ENCODE results near the gene ZSWIM5.

The ZSWIM5 gene

DNA sequence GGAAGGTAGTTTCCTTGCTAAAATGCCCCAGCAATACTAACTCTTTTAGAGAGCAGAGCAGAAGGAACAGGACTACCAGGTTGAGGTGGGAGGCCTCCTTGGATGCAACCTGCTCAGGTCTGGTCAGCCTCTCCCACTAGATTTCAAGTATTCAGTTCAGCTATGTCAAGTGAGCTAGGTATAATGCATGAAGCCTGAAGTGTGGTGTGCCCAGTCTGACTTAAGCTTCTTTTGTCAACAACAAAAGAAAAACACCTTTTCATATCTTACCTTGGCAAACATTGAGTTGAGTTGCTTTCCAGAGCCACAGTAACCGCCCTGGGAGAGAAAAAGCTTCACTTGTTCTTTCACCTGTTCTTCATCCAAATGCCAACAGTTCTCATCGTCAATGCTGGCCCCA, 146.6 kb downstream of the ZSWIM5 start:
- H3K27ac Mint-ChIP-seq, result no peak overlapping the region
- H3K4me3 Mint-ChIP-seq, result no peak overlapping the region
- no peaks in the 10 kb centered on the region for H3K27me3 Mint-ChIP-seq
- no peaks in the 10 kb centered on the region for H3K9me3 Mint-ChIP-seq
- H3K4me1 Mint-ChIP-seq (ENCODE audit: low read depth), result peaks cover 2% of the 10 kb centered on the region
- DNase-seq, result no peak
- no peaks in the 10 kb centered on the region for H3K36me3 Mint-ChIP-seq (ENCODE audit: low read depth)

- H3K27me3 Mint-ChIP-seq, result no peaks in the 10 kb centered on the region
- no peaks in the 10 kb centered on the region for H3K9me3 Mint-ChIP-seq
- peaks cover 2% of the 10 kb centered on the region for H3K4me1 Mint-ChIP-seq (ENCODE audit: low read depth)
- H3K4me3 Mint-ChIP-seq, result no peak overlapping the region
- no peaks in the 10 kb centered on the region for H3K36me3 Mint-ChIP-seq (ENCODE audit: low read depth)
- H3K27ac Mint-ChIP-seq, result no peak overlapping the region
- DNase-seq, result no peak
Observed at GRCh38 chr1:45057542-45057941, 148.9 kb downstream of the ZSWIM5 start.

- peak overlapping the region; percentile 5 for H3K4me3 Mint-ChIP-seq
- no peaks in the 10 kb centered on the region for H3K36me3 Mint-ChIP-seq (ENCODE audit: low read depth)
- H3K27ac Mint-ChIP-seq, result peak overlapping the region; percentile 70
- DNase-seq, result peak; percentile 42
- no peaks in the 10 kb centered on the region for H3K9me3 Mint-ChIP-seq
- H3K27me3 Mint-ChIP-seq, result no peaks in the 10 kb centered on the region
- peaks cover 14% of the 10 kb centered on the region for H3K4me1 Mint-ChIP-seq (ENCODE audit: low read depth)
Observed at GRCh38 chr1:45051005-45051772, 155.2 kb downstream of the ZSWIM5 start.

DNA sequence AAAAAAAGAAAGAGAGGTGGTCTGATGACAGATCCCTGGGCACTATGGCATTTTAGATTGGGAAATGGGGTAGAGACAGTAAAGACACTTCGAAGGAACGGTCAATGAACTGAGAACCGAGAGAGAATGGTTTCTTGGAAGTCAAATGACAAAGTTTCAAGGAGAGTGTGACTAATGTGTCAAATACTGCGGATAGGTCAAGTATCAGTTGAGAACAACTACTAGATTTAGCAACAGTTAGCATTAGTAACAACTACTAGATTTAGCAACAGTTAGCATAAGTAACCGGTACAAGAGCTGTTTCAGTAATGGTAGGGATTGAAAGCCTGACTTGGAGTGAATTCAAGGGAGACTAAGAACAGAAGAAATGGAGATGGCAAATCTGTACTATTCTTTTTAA, 159.4 kb downstream of the ZSWIM5 start:
- no peaks in the 10 kb centered on the region for H3K27me3 Mint-ChIP-seq
- peaks cover 14% of the 10 kb centered on the region for H3K4me1 Mint-ChIP-seq (ENCODE audit: low read depth)
- no peaks in the 10 kb centered on the region for H3K36me3 Mint-ChIP-seq (ENCODE audit: low read depth)
- no peaks in the 10 kb centered on the region for H3K9me3 Mint-ChIP-seq
- H3K27ac Mint-ChIP-seq, result no peak overlapping the region
- H3K4me3 Mint-ChIP-seq, result no peak overlapping the region
- no peak for DNase-seq

GRCh38 chr1:45044916-45045315, 161.5 kb downstream of the ZSWIM5 start:
- Mint-ChIP-seq H3K4me1 (ENCODE audit: low read depth) (no peaks in the 10 kb centered on the region), H3K9me3 (no peaks in the 10 kb centered on the region), H3K4me3 (no peak overlapping the region), H3K36me3 (ENCODE audit: low read depth) (no peaks in the 10 kb centered on the region), H3K27me3 (no peaks in the 10 kb centered on the region), H3K27ac (no peak overlapping the region)
- no peak for DNase-seq

DNA sequence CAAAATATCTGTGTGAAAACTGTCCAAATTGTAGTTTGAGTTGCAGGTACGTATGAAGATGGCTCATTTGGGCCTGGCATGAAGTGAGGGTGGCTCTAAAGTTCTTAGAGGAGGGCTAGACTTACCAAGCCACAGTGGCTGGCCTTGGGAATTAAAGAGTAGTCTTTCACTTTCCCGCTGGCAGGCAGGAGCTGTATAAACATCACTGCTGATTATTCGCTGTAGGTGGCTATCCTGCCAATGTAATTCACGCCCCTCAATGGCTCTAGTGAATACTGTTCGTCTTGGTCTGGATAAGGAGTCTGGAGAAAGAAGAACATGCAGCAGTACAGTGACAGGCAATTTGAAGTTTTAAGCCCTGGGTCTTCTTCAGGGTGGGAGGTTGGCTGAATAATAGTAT, 163.3 kb downstream of the ZSWIM5 start:
- no peaks in the 10 kb centered on the region for H3K27me3 Mint-ChIP-seq

DNA sequence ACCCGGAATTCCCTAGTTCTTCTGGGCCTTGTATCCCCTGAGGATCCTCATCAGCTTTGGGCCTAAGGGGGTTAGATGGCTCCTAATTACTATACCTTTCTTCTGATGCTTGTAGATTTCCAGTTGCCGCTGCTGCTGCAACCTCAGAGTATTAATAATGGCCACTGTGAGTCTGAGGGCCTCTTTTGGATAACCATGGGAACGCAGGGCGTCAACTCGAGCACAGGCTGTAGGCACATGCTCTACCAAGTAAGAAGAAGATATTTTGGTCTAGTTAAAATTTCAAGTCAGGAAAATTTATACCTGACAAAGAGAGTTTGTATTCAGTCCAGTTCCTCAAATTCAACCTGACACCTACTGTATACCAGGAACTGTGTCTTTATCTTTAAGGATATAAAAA, 166.1 kb downstream of the ZSWIM5 start:
- H3K9me3 Mint-ChIP-seq, result no peaks in the 10 kb centered on the region
- peaks cover 6% of the 10 kb centered on the region for H3K4me1 Mint-ChIP-seq (ENCODE audit: low read depth)
- no peak for DNase-seq
- no peaks in the 10 kb centered on the region for H3K27me3 Mint-ChIP-seq
- no peaks in the 10 kb centered on the region for H3K36me3 Mint-ChIP-seq (ENCODE audit: low read depth)
- no peak overlapping the region for H3K27ac Mint-ChIP-seq
- no peak overlapping the region for H3K4me3 Mint-ChIP-seq

More for the DNA sequence above, 163.3 kb downstream of the ZSWIM5 start:
- Mint-ChIP-seq H3K4me3 (no peak overlapping the region), H3K27ac (no peak overlapping the region), H3K36me3 (ENCODE audit: low read depth) (no peaks in the 10 kb centered on the region), H3K4me1 (ENCODE audit: low read depth) (no peaks in the 10 kb centered on the region), H3K9me3 (no peaks in the 10 kb centered on the region)
- no peak for DNase-seq

GRCh38 chr1:45038661-45039364, 167.6 kb downstream of the ZSWIM5 start:
- H3K4me1 Mint-ChIP-seq (ENCODE audit: low read depth), result peaks cover 6% of the 10 kb centered on the region
- H3K27ac Mint-ChIP-seq, result no peak overlapping the region
- no peak for DNase-seq
- no peaks in the 10 kb centered on the region for H3K36me3 Mint-ChIP-seq (ENCODE audit: low read depth)
- H3K4me3 Mint-ChIP-seq, result no peak overlapping the region
- no peaks in the 10 kb centered on the region for H3K27me3 Mint-ChIP-seq
- no peaks in the 10 kb centered on the region for H3K9me3 Mint-ChIP-seq

DNA sequence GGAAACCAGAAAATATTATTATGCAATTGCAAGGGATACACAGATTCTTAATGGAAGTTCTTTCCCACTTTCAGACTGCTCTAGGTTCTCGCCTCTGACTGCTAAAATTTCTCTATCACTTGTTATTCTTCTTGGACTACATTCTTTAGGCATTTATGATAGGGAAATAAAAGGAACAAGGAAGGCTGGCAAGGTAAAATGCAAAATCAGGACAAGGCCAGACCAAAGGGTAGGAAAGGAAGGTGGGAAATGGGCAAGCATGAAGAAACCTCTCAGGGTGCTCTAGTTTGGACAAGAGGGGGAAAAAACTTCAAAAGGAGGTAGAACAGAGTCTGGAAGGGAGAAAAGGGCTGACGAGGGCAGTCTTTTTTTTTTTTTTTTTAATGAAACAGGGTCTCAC, 168.2 kb downstream of the ZSWIM5 start:
- Mint-ChIP-seq H3K27me3 (no peaks in the 10 kb centered on the region), H3K27ac (no peak overlapping the region), H3K4me3 (no peak overlapping the region), H3K36me3 (ENCODE audit: low read depth) (no peaks in the 10 kb centered on the region), H3K4me1 (ENCODE audit: low read depth) (peaks cover 10% of the 10 kb centered on the region), H3K9me3 (no peaks in the 10 kb centered on the region)
- no peak for DNase-seq

GRCh38 chr1:45037456-45037855, 168.9 kb downstream of the ZSWIM5 start:
- H3K27me3 Mint-ChIP-seq, result no peaks in the 10 kb centered on the region

DNA sequence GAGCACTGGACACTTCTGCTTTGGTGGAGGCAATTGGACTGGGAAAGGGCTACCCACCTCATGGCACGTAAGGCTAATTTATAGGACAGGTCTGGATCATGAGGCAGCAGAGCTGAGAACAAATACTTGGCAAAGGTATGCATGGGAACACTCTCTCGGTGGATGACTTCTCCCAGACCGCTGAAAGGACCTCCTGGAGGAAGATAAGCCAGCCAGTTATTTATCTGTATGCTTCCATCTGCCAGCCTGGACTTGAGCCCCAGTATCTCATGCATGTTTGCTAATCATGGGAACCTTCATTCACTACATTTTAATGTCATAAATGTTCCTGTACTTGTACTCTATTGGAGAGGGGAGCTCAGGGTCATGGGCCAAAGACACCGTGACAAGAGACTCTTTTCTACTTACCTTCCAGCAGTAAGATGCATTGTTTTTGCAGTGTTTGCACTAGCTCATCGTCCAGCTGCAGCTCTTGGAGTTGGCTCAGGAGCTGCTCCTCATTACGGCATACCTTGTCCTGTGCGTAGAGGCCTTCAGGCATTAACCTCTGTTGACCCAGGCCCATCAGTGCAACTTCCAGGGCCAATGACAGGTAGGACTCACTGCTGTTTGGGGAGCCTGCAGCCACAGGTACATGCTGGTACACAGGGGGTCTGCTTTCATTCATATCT, 170.6 kb downstream of the ZSWIM5 start:
- no peak for DNase-seq
- Mint-ChIP-seq H3K27ac (no peak overlapping the region), H3K9me3 (no peaks in the 10 kb centered on the region), H3K27me3 (no peaks in the 10 kb centered on the region), H3K36me3 (ENCODE audit: low read depth) (no peaks in the 10 kb centered on the region), H3K4me1 (ENCODE audit: low read depth) (peaks cover 10% of the 10 kb centered on the region), H3K4me3 (no peak overlapping the region)

More at GRCh38 chr1:45037456-45037855, 168.9 kb downstream of the ZSWIM5 start:
- H3K36me3 Mint-ChIP-seq (ENCODE audit: low read depth), result no peaks in the 10 kb centered on the region
- H3K27ac Mint-ChIP-seq, result no peak overlapping the region
- peaks cover 10% of the 10 kb centered on the region for H3K4me1 Mint-ChIP-seq (ENCODE audit: low read depth)
- no peaks in the 10 kb centered on the region for H3K9me3 Mint-ChIP-seq
- no peak for DNase-seq
- no peak overlapping the region for H3K4me3 Mint-ChIP-seq

- Mint-ChIP-seq H3K27ac (no peak overlapping the region), H3K36me3 (ENCODE audit: low read depth) (no peaks in the 10 kb centered on the region), H3K9me3 (no peaks in the 10 kb centered on the region), H3K4me1 (ENCODE audit: low read depth) (peaks cover 12% of the 10 kb centered on the region), H3K4me3 (no peak overlapping the region), H3K27me3 (no peaks in the 10 kb centered on the region)
- no peak for DNase-seq
Observed at GRCh38 chr1:45033356-45033755, 173.0 kb downstream of the ZSWIM5 start.

DNA sequence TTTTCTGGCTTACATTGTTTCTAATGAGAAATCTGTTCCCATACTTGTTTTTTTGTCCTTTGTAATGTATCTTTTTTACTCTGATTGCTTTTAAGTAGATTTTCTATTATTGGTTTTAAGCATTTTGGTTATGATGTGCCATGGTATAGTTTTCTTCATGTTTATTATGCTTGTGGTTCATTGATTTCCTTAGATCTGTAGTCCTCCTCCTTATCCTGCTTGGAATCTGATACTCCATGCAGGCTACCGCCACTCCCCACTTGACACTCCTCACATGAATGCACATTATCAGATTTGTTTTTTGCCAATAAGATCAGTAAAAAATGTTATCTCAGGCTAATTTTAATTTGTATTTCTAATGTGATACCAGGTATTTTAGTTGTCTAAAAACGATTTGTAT, 173.6 kb downstream of the ZSWIM5 start:
- no peak for DNase-seq
- no peak overlapping the region for H3K27ac Mint-ChIP-seq
- no peaks in the 10 kb centered on the region for H3K27me3 Mint-ChIP-seq
- peaks cover 12% of the 10 kb centered on the region for H3K4me1 Mint-ChIP-seq (ENCODE audit: low read depth)
- H3K36me3 Mint-ChIP-seq (ENCODE audit: low read depth), result no peaks in the 10 kb centered on the region
- no peaks in the 10 kb centered on the region for H3K9me3 Mint-ChIP-seq
- no peak overlapping the region for H3K4me3 Mint-ChIP-seq

GRCh38 chr1:45026446-45026845, 180.0 kb downstream of the ZSWIM5 start:
- no peaks in the 10 kb centered on the region for H3K27me3 Mint-ChIP-seq
- DNase-seq, result no peak
- H3K4me3 Mint-ChIP-seq, result no peak overlapping the region
- no peaks in the 10 kb centered on the region for H3K9me3 Mint-ChIP-seq
- peak overlapping the region; percentile 29 for H3K27ac Mint-ChIP-seq
- no peaks in the 10 kb centered on the region for H3K36me3 Mint-ChIP-seq (ENCODE audit: low read depth)
- peaks cover 19% of the 10 kb centered on the region for H3K4me1 Mint-ChIP-seq (ENCODE audit: low read depth)

- Mint-ChIP-seq H3K27me3 (no peaks in the 10 kb centered on the region), H3K4me1 (ENCODE audit: low read depth) (peaks cover 18% of the 10 kb centered on the region), H3K4me3 (no peak overlapping the region), H3K9me3 (no peaks in the 10 kb centered on the region), H3K27ac (no peak overlapping the region), H3K36me3 (ENCODE audit: low read depth) (no peaks in the 10 kb centered on the region)
- DNase-seq, result no peak
Observed at GRCh38 chr1:45023663-45024062, 182.7 kb downstream of the ZSWIM5 start.

Measured in activated T-cell treated with anti-CD3 and anti-CD28 coated beads, Interleukin-2, amount 50 U/mL, for 24 hours (primary cell).